ENCODE data around the gene KRT17. TPM values are rescaled to one million over a fixed set of nuclear protein-coding genes. Genes with fewer than 3 reads are reported as not detected.

KRT17 gene
- total RNA-seq, 1 donor from 2014 or later, result not detected

DNA sequence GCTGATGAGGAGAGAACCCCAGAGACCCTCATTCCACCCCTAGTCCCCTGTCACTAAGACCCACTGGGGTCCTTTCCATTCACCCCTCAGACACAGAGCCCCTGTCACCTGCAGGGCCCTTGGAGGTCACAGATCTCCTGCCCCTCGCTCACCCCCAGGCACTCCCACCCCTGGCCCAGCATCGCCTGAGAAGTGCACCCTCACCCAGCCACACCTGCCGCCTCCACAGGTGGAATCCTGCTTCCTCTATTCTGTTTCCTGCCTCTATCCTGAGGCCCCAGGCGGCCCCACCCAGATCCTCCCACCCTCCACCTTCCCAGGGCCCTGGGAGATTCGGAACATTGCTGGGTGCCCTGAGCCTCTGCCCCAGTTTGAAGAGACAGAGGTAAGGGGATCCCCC lies 13.8 kb upstream of the KRT17 start:
- H3K9me3 Mint-ChIP-seq, result no peaks in the 10 kb centered on the region
- DNase-seq (ENCODE audit: low read depth, low spot score), result no peak
- no peak overlapping the region for H3K27ac Mint-ChIP-seq (ENCODE audit: unreplicated experiment)
- H3K27me3 Mint-ChIP-seq (ENCODE audit: low read depth), result no peaks in the 10 kb centered on the region
- H3K4me3 Mint-ChIP-seq, result no peak overlapping the region
- TF ChIP-seq, protein P1, sequence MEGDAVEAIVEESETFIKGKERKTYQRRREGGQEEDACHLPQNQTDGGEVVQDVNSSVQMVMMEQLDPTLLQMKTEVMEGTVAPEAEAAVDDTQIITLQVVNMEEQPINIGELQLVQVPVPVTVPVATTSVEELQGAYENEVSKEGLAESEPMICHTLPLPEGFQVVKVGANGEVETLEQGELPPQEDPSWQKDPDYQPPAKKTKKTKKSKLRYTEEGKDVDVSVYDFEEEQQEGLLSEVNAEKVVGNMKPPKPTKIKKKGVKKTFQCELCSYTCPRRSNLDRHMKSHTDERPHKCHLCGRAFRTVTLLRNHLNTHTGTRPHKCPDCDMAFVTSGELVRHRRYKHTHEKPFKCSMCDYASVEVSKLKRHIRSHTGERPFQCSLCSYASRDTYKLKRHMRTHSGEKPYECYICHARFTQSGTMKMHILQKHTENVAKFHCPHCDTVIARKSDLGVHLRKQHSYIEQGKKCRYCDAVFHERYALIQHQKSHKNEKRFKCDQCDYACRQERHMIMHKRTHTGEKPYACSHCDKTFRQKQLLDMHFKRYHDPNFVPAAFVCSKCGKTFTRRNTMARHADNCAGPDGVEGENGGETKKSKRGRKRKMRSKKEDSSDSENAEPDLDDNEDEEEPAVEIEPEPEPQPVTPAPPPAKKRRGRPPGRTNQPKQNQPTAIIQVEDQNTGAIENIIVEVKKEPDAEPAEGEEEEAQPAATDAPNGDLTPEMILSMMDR (conservative IDR thresholded peaks at IDR 0.05), result no peak
- no peaks in the 10 kb centered on the region for H3K36me3 Mint-ChIP-seq (ENCODE audit: low read depth)
- H3K4me1 Mint-ChIP-seq, result peaks cover 9% of the 10 kb centered on the region

DNA sequence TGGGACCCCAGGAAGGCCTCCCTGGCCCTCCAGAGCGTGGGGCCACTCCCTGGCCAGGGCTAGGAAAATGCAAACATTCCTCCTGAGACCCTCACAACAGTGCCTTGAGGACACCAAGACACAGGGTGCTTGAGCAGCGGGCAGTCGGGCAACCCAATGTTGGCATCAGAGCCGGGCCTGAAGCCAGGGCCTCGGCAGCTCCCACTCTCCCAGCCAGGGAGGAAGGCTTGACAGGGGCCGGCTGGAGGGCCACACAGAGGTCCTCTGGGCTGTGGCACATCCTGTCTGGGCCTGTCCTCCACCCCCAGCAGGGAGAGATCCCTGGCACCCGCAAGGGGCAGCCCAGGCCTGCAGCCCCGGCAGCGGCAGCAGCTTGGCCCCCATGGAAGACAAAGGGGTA lies 12.3 kb upstream of the KRT17 start:
- H3K9me3 Mint-ChIP-seq, result no peaks in the 10 kb centered on the region
- no peak overlapping the region for H3K27ac Mint-ChIP-seq (ENCODE audit: unreplicated experiment)
- no peak overlapping the region for H3K4me3 Mint-ChIP-seq
- no peak for DNase-seq (ENCODE audit: low read depth, low spot score)
- no peaks in the 10 kb centered on the region for H3K27me3 Mint-ChIP-seq (ENCODE audit: low read depth)
- H3K36me3 Mint-ChIP-seq (ENCODE audit: low read depth), result no peaks in the 10 kb centered on the region
- TF ChIP-seq, protein P1 (conservative IDR thresholded peaks at IDR 0.05), result no peak
- peaks cover 9% of the 10 kb centered on the region for H3K4me1 Mint-ChIP-seq

DNA sequence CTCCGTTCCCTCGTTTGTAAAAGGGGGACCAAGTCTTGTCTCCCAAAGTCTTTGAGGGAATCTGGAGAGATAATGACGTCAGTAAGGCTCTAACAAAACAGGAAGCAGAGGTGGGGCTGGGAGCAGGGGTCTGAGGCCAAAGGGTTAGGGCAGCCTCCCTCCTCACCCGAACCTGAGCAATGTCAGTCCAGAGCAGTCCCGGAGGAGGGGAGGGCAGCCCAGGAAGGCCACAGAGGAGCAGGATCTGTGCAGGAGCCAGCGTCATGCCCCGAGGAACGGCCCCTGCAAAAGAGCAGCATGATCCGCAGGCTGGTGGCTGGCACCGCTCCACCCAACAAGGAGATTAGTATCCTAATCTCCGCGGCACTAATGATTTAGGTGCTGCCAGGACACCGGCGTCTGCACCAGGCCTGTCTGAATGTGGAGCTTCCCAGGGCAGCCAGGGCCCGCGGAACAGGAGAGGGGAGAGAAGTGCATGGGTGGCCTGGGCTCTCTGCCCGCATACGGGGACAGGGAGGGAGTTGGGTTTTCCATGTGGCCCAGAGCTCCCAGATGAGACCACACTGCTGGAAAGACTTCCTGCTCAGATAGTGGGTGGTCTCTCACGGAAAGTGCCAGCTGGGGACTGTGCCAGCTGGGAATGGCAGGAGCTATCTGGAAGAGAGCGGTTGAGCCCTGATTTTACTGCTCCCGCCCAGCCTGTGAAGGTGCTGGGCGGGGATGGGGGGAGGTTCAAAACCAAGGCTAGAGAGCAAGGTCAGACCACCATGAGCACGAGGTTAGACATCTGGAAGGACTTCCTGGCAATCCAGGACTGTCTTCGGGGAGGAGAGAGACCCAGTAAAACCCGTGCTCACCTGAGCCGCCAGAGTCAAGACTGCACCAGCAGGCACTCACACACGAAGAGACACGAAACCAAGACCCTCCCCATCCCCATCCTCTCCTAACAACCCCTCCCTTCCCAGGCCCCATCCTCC lies 11.0 kb upstream of the KRT17 start:
- H3K36me3 Mint-ChIP-seq (ENCODE audit: low read depth), result no peaks in the 10 kb centered on the region
- H3K9me3 Mint-ChIP-seq, result no peaks in the 10 kb centered on the region
- DNase-seq (ENCODE audit: low read depth, low spot score), result no peak
- peak overlapping the region; percentile 22 for H3K27ac Mint-ChIP-seq (ENCODE audit: unreplicated experiment)
- TF ChIP-seq, protein P1 (conservative IDR thresholded peaks at IDR 0.05), result no peak
- H3K27me3 Mint-ChIP-seq (ENCODE audit: low read depth), result no peaks in the 10 kb centered on the region
- no peak overlapping the region for H3K4me3 Mint-ChIP-seq
- peaks cover 9% of the 10 kb centered on the region for H3K4me1 Mint-ChIP-seq

DNA sequence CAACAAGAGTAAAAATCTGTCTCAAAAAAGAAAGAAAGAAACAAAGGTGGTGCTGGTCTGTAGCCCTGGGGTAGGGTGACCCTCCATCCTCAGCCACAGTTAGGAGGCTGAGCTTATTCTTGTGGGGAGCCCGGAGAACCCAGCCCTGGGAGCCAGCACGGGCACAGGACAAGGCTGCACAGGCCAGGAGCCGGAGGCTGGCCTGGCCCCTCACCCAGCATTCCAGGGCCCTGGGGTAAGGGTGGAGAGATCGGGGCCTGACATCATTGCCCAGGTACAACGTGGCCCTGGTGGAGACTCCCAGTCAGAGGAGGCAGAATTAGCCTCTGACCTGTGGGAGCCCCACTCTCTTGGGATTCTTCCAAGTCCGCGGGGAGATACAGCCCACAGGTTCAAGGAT lies 10.3 kb upstream of the KRT17 start:
- TF ChIP-seq, protein P1 (conservative IDR thresholded peaks at IDR 0.05), result no peak
- Mint-ChIP-seq H3K9me3 (no peaks in the 10 kb centered on the region), H3K4me1 (peaks cover 9% of the 10 kb centered on the region), H3K36me3 (ENCODE audit: low read depth) (no peaks in the 10 kb centered on the region), H3K27ac (ENCODE audit: unreplicated experiment) (no peak overlapping the region), H3K4me3 (no peak overlapping the region), H3K27me3 (ENCODE audit: low read depth) (no peaks in the 10 kb centered on the region)
- DNase-seq (ENCODE audit: low read depth, low spot score), result no peak

DNA sequence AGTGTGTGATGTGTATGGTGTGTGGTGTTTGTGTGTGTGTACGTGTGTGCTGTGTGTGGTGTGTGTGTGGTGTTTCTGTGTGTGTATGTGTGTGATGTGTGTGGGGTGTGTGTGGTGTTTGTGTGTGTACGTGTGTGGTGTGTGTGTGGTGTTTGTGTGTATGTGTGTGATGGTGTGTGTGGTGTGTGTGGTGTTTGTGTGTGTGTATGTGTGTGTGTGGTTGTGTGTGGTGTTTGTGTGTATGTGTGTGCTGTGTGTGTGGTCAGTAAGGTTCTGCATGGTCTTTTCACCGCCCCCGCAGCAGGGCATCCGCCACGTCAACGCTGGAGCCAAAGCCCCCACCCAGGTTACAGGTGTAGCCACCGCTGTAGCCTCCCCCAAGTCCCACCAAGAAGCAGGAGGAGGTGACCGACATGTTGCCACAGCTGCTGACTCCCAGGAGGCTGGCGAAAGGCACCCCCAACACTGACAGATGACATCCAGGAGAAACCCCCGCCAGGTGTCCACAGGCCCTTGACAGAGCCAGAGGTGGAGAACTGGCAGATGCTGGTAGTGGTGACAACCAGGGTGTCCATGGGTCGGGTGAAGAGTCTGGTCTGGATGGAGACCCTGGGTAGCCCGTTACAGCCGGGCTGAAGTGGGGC lies 9.3 kb upstream of the KRT17 start:
- no peaks in the 10 kb centered on the region for H3K27me3 Mint-ChIP-seq (ENCODE audit: low read depth)
- H3K27ac Mint-ChIP-seq (ENCODE audit: unreplicated experiment), result no peak overlapping the region
- TF ChIP-seq, protein P1 (conservative IDR thresholded peaks at IDR 0.05), result no peak
- H3K36me3 Mint-ChIP-seq (ENCODE audit: low read depth), result no peaks in the 10 kb centered on the region
- H3K9me3 Mint-ChIP-seq, result no peaks in the 10 kb centered on the region
- H3K4me1 Mint-ChIP-seq, result peaks cover 9% of the 10 kb centered on the region
- no peak overlapping the region for H3K4me3 Mint-ChIP-seq
- no peak for DNase-seq (ENCODE audit: low read depth, low spot score)

Measured in neural crest cell (in vitro differentiated cells).